Gastrocnemius medialis (tissue), 4 donors: ENCODE results near the gene KANSL1. TPM values are rescaled to one million over a fixed set of nuclear protein-coding genes. Genes with fewer than 3 reads are reported as not detected.

ENCODE experiments used
- ATAC-seq, 2 donors: fragments of 150-250 bp; one replicate each; pipeline ENCODE4 v1.9.1; 2016
- DNase-seq, 2 donors: peaks; one replicate each; pipeline ENCODE4 v3.0.0-alpha.2; 2019
- H3K27ac ChIP-seq, 4 donors: fragments of 200-600 bp; sonication (generic); 1 replicate in 1 of 4; 2 replicates in 3 of 4; pipeline ENCODE4 v1.5.1; 2016 to 2018; ENCODE audit warnings: mild to moderate bottlenecking in 2 of 4, moderate library complexity in 1 of 4
- H3K27me3 ChIP-seq, 3 donors: fragments of 200-600 bp; sonication (generic) in 2 of 3; 1 replicate in 1 of 3; 2 replicates in 2 of 3; pipeline versions ENCODE4 v1.5.1 to v1.6.0; 2016 to 2019; ENCODE audit warnings: mild to moderate bottlenecking in 1 of 3, moderate library complexity in 1 of 3
- H3K36me3 ChIP-seq, 2 donors: fragments of 200-600 bp; sonication (generic) in 1 of 2; one replicate each; pipeline ENCODE4 v1.5.1; 2017 to 2018
- H3K4me1 ChIP-seq, 2 donors: fragments of 200-600 bp; sonication (generic) in 1 of 2; one replicate each; pipeline ENCODE4 v1.5.1; 2016 to 2017; ENCODE audit warnings: mild to moderate bottlenecking in 2 of 2
- H3K4me3 ChIP-seq, 4 donors: fragments of 200-600 bp; sonication (generic) in 3 of 4; 1 replicate in 1 of 4; 2 replicates in 3 of 4; pipeline ENCODE4 v1.5.1; 2016 to 2019; ENCODE audit warnings: mild to moderate bottlenecking in 2 of 4
- H3K9me3 ChIP-seq, 3 donors: fragments of 200-600 bp; sonication (generic) in 2 of 3; 1 replicate in 1 of 3; 2 replicates in 2 of 3; pipeline ENCODE4 v1.5.1; 2016 to 2019
- POLR2A ChIP-seq, 2 donors: fragments of 450-650 bp; IDR thresholded peaks; one replicate each; pipeline ENCODE4 v1.6.1; 2017; ENCODE audit warnings: antibody characterized with exemption in 2 of 2, mild to moderate bottlenecking in 2 of 2, moderate library complexity in 2 of 2
- in situ Hi-C, 4 donors: fragments of 200-750 bp; cut with MboI; loops; one replicate each; pipeline versions ENCODE4 v1.15.0 to v1.8.0; 2017; ENCODE audit warnings: low sequenced_read_pairs in 4 of 4
- intact Hi-C: fragments of 100-400 bp; cut with DNase I; formaldehyde crosslinking; loops from one replicate; pipeline ENCODE4 v1.15.1; 2023; ENCODE audit warnings: low total_unique reads
- total RNA-seq, 4 donors: library from RNA; depleted of rRNA; stranded (reverse); fragments of >200 nt; gene quantifications; one replicate each; pipeline versions ENCODE4 v1.1.0 to v1.2.3, GENCODE V29; 2016
- TF ChIP-seq, protein P1 (sequence below), 5 experiments: fragments of 450-650 bp in 3 of 5; fragments of 200-600 bp in 2 of 5; sonication (generic) in 2 of 5; IDR thresholded peaks in 4 of 5; conservative IDR thresholded peaks in 1 of 5; 1 replicate in 4 of 5; 2 replicates in 1 of 5; pipeline ENCODE4 v1.5.1; 2016 to 2019; ENCODE audit warnings: antibody characterized with exemption in 5 of 5, mild to moderate bottlenecking in 3 of 5, moderate library complexity in 3 of 5

KANSL1 gene
- total RNA-seq, 4 donors from 2014 or later = 19.9 to 35.9 (median 31.2) TPM

DNA sequence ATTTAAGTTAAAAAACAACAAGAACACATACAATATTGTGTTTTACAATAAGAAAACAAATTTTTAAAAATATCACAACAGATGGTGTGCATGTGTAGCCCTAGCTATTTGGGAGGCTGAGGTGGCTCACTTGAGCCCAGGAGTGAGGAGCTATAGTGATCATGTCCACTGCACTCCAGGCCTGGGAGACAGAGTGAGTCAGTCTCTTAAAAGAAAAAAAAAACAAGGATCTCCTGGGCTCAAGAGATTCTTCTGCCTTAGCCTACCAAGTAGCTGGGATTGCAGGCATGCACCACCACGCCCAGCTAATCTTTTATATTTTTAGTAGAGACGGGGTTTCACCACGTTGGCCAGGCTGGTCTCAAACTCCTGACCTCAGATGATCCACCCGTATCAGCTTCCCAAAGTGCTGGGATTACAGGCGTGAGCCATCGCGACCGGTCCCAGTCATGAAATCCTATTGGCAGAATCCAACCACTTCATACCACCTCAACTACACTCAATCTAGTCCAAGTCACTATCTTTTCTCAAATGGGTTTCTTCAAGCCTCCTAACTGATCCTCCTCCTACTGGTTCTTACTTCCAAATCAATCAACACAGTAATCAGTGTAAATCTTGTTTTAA lies 139.2 kb downstream of the KANSL1 start:
- Histone ChIP-seq H3K9me3 (no peaks in the 10 kb centered on the region), H3K27me3 (no peaks in the 10 kb centered on the region), H3K4me3 (no peak overlapping the region), H3K36me3 (peaks cover 0 to 16% of the 10 kb centered on the region in 2 donors), H3K27ac (peak overlapping the region in 3 of 4 donors; percentile 22 to 40 (median 32)), H3K4me1 (peaks cover 24 to 26% of the 10 kb centered on the region in 2 donors)
- DNase-seq = no peak
- ATAC-seq = peak in 1 of 2 donors; percentile 10
- intact Hi-C loops = no loop called here
- TF ChIP-seq, protein P1, sequence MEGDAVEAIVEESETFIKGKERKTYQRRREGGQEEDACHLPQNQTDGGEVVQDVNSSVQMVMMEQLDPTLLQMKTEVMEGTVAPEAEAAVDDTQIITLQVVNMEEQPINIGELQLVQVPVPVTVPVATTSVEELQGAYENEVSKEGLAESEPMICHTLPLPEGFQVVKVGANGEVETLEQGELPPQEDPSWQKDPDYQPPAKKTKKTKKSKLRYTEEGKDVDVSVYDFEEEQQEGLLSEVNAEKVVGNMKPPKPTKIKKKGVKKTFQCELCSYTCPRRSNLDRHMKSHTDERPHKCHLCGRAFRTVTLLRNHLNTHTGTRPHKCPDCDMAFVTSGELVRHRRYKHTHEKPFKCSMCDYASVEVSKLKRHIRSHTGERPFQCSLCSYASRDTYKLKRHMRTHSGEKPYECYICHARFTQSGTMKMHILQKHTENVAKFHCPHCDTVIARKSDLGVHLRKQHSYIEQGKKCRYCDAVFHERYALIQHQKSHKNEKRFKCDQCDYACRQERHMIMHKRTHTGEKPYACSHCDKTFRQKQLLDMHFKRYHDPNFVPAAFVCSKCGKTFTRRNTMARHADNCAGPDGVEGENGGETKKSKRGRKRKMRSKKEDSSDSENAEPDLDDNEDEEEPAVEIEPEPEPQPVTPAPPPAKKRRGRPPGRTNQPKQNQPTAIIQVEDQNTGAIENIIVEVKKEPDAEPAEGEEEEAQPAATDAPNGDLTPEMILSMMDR (IDR thresholded peaks at IDR 0.05 in 4 of 5, conservative IDR thresholded peaks at IDR 0.05 in 1 of 5) = no peak
- TF ChIP-seq POLR2A (IDR thresholded peaks at IDR 0.05) = no peak
- in situ Hi-C loops = no loop called here

DNA sequence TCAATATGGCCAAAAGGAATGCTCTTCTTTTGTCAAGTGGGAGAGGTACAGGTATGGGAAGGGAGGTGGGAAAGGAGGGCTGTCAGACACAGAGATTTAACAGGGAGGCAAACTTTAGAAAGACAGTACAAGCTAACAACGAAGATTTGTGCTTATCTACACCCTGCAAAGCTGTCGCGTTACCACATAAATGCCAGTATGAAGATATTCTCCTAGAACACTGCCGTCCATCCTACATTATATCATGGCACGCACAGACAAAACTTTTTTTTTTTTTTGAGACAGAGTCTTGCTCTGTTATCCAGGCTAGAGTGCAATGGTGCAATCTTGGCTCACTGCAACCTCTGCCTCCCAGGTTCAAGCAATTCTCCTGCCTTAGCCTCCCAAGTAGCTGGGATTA lies 143.6 kb downstream of the KANSL1 start:
- in situ Hi-C loops = loop anchor here in 2 of 4 donors (10.0 kb wide), 1 partner anchor 165 kb away; no protein-coding TSS in a partner anchor
- peaks cover 0 to 31% of the 10 kb centered on the region in 2 donors for H3K36me3 ChIP-seq
- peaks cover 21 to 31% of the 10 kb centered on the region in 2 donors for H3K4me1 ChIP-seq
- no peak for DNase-seq
- no peaks in the 10 kb centered on the region for H3K9me3 ChIP-seq
- ATAC-seq = no peak
- intact Hi-C loops = no loop called here
- TF ChIP-seq, protein P1 (IDR thresholded peaks at IDR 0.05 in 4 of 5, conservative IDR thresholded peaks at IDR 0.05 in 1 of 5) = no peak
- TF ChIP-seq POLR2A (IDR thresholded peaks at IDR 0.05) = no peak
- no peak overlapping the region for H3K4me3 ChIP-seq
- no peak overlapping the region for H3K27ac ChIP-seq
- no peaks in the 10 kb centered on the region for H3K27me3 ChIP-seq

DNA sequence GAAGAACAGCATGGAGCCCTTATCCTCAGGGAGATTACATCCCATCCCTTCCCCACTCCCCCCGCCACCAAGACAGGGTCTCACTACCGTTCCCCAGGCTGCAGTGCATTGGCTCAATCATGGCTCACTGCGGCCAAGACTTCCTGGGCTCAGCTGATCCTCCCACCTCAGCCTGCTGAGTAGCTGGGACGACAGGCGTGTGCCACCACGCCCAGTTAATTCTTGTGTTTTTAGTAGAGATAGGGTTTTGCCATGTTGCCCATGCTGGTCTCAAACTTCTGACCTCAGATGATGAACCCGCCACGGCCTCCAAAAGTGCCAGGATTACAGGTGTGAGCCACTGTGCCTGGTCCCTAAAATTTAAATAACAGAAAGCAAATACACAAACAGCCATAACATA lies 145.4 kb downstream of the KANSL1 start:
- peak overlapping the region in 3 of 4 donors; percentile 65 to 76 (median 74) for H3K27ac ChIP-seq
- H3K36me3 ChIP-seq = peaks cover 0 to 31% of the 10 kb centered on the region in 2 donors
- ATAC-seq (no peak), DNase-seq (no peak)
- no peak overlapping the region for H3K4me3 ChIP-seq
- in situ Hi-C loops = loop anchor here in 2 of 4 donors (10.0 kb wide), 1 partner anchor 167 kb away; no protein-coding TSS in a partner anchor
- H3K27me3 ChIP-seq = no peaks in the 10 kb centered on the region
- no peak for TF ChIP-seq POLR2A (IDR thresholded peaks at IDR 0.05)
- TF ChIP-seq, protein P1 (IDR thresholded peaks at IDR 0.05 in 4 of 5, conservative IDR thresholded peaks at IDR 0.05 in 1 of 5) = no peak
- H3K9me3 ChIP-seq = no peaks in the 10 kb centered on the region
- peaks cover 32 to 35% of the 10 kb centered on the region in 2 donors for H3K4me1 ChIP-seq
- intact Hi-C loops = no loop called here

DNA sequence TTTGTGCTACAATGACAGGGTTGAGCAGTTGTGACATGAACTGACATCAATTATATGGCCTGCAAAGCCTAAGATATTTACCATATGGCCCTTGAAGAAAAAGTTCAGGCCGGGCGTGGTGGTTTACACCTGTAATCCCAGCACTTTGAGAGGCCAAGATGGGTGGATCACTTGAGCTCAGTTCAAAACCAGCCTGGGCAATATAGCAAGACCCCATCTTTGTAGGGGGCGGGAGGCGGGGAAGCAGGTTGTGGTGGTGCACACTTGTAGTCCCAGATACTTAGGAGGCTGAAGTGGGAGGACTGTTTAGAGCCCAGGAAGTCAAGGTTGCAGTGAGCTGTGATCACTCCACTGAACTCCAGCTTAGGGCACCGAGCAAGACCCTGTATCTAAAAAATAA lies 145.8 kb downstream of the KANSL1 start:
- no peak for TF ChIP-seq POLR2A (IDR thresholded peaks at IDR 0.05)
- TF ChIP-seq, protein P1 (IDR thresholded peaks at IDR 0.05 in 4 of 5, conservative IDR thresholded peaks at IDR 0.05 in 1 of 5) = no peak
- no peak for ATAC-seq

More for the DNA sequence above, 145.8 kb downstream of the KANSL1 start:
- Histone ChIP-seq H3K4me3 (no peak overlapping the region), H3K4me1 (peaks cover 35 to 36% of the 10 kb centered on the region in 2 donors), H3K27me3 (no peaks in the 10 kb centered on the region), H3K9me3 (no peaks in the 10 kb centered on the region), H3K36me3 (peaks cover 0 to 31% of the 10 kb centered on the region in 2 donors), H3K27ac (peak overlapping the region; percentile 65 to 77 (median 75))
- DNase-seq = no peak
- in situ Hi-C loops (loop anchor here in 2 of 4 donors (10.0 kb wide), 1 partner anchor 167 kb away; no protein-coding TSS in a partner anchor), intact Hi-C loops (no loop called here)
